ENCODE data around the gene SMURF2.
A peak's percentile ranks its signal among the peaks of the same experiment; 100 is the strongest.

The SMURF2 gene

GRCh38 chr17:64661976-64662773 is at the start of gene SMURF2:
Gene SMURF2 (minus strand): TSS chr17:64662307. CDS start chr17:64661880, 427 bp downstream.
- no peak for DNase-seq (ENCODE audit: low read depth)
- TF ChIP-seq, protein P1, sequence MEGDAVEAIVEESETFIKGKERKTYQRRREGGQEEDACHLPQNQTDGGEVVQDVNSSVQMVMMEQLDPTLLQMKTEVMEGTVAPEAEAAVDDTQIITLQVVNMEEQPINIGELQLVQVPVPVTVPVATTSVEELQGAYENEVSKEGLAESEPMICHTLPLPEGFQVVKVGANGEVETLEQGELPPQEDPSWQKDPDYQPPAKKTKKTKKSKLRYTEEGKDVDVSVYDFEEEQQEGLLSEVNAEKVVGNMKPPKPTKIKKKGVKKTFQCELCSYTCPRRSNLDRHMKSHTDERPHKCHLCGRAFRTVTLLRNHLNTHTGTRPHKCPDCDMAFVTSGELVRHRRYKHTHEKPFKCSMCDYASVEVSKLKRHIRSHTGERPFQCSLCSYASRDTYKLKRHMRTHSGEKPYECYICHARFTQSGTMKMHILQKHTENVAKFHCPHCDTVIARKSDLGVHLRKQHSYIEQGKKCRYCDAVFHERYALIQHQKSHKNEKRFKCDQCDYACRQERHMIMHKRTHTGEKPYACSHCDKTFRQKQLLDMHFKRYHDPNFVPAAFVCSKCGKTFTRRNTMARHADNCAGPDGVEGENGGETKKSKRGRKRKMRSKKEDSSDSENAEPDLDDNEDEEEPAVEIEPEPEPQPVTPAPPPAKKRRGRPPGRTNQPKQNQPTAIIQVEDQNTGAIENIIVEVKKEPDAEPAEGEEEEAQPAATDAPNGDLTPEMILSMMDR (conservative IDR thresholded peaks at IDR 0.05; ENCODE audit: low read depth, low read length) = no peak
- H3K4me3 ChIP-seq (ENCODE audit: low read length) = peak within 1 kb of the TSS; percentile 68

DNA sequence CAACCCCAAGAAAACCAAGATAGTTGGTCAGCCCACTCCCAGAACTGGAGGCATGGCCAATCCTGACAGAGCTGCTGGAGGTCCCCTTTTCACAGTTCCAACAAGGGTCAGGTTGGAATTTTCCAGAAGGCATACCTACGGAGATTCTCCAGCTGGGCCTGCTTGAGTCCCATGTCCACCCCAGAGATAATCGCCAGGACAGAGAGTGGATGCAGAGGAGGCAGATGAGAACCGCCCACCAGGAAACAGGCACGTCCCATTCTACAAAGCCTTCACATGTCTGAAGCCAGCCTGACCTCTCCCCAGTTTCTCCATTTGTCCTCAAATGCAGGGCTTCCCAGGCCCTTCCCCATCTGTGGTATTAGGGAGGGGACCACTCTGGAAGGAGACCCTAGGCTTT is 47.4 kb upstream of the SMURF2 start:
- H3K4me3 ChIP-seq (ENCODE audit: low read length) = no peak overlapping the region
- no peak for DNase-seq (ENCODE audit: low read depth)

GRCh38 chr17:64707050-64707591 is 45.0 kb upstream of the SMURF2 start:
- DNase-seq (ENCODE audit: low read depth) = peak; percentile 71
- H3K4me3 ChIP-seq (ENCODE audit: low read length) = no peak overlapping the region
- TF ChIP-seq, protein P1 (conservative IDR thresholded peaks at IDR 0.05; ENCODE audit: low read depth, low read length) = no peak

More for the DNA sequence above, 47.4 kb upstream of the SMURF2 start:
- TF ChIP-seq, protein P1 (conservative IDR thresholded peaks at IDR 0.05; ENCODE audit: low read depth, low read length) = no peak

GRCh38 chr17:64706224-64707049 is 44.3 kb upstream of the SMURF2 start:
- no peak for DNase-seq (ENCODE audit: low read depth)
- no peak overlapping the region for H3K4me3 ChIP-seq (ENCODE audit: low read length)

GRCh38 chr17:64702815-64703214 is 40.7 kb upstream of the SMURF2 start:
- DNase-seq (ENCODE audit: low read depth) = no peak
- H3K4me3 ChIP-seq (ENCODE audit: low read length) = no peak overlapping the region
- TF ChIP-seq, protein P1 (conservative IDR thresholded peaks at IDR 0.05; ENCODE audit: low read depth, low read length) = no peak

More at GRCh38 chr17:64706224-64707049, 44.3 kb upstream of the SMURF2 start:
- TF ChIP-seq, protein P1 (conservative IDR thresholded peaks at IDR 0.05; ENCODE audit: low read depth, low read length) = no peak

DNA sequence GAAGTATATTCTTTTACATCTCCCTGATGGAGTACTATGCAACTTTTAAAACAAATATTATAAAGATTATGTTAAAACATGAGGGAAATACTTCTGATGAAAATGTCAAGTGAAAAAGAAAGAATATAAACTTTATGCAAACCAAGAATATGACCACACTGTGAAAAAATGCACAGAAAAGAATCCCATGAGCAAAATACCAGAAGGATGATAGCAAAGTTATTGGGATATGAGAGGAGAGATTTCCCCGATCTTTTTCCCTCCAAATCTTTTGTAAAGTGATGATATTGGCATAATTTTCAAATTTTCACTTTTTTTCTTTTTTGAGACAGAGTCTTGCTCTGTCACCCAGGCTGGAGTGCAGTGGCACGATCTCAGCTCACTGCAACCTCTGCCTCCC is 36.6 kb upstream of the SMURF2 start:
- TF ChIP-seq, protein P1 (conservative IDR thresholded peaks at IDR 0.05; ENCODE audit: low read depth, low read length) = no peak
- DNase-seq (ENCODE audit: low read depth) = no peak
- no peak overlapping the region for H3K4me3 ChIP-seq (ENCODE audit: low read length)

Measured in retinal pigment epithelial cell (primary cell).